Suprapubic skin (tissue), 4 donors: Measurements from ENCODE around the gene KIAA2012. TPM values are rescaled to one million over a fixed set of nuclear protein-coding genes. Genes with fewer than 3 reads are reported as not detected.

Experiments used
- DNase-seq, 2 donors: peaks; one replicate each; pipeline ENCODE4 v3.0.0-alpha.2; 2019; ENCODE audit warnings: low spot score in 2 of 2
- H3K27ac ChIP-seq: fragments of 200-600 bp; sonication (generic); one replicate; pipeline ENCODE4 v1.5.1; 2019
- H3K27me3 ChIP-seq: fragments of 200-600 bp; sonication (generic); one replicate; pipeline ENCODE4 v1.5.1; 2019
- H3K36me3 ChIP-seq: fragments of 200-600 bp; sonication (generic); one replicate; pipeline ENCODE4 v1.5.1; 2019
- H3K4me1 ChIP-seq: fragments of 200-600 bp; sonication (generic); one replicate; pipeline ENCODE4 v1.5.1; 2019
- H3K4me3 ChIP-seq: fragments of 200-600 bp; sonication (generic); one replicate; pipeline ENCODE4 v1.5.1; 2019; ENCODE audit warnings: mild to moderate bottlenecking
- H3K9me3 ChIP-seq: fragments of 200-600 bp; sonication (generic); one replicate; pipeline ENCODE4 v1.5.1; 2019
- CTCF ChIP-seq, 2 donors: fragments of 200-600 bp in 1 of 2; fragments of 450-650 bp in 1 of 2; sonication (generic) in 1 of 2; IDR thresholded peaks; one replicate each; pipeline ENCODE4 v1.5.1; 2016 to 2019; ENCODE audit warnings: antibody characterized with exemption in 2 of 2, mild to moderate bottlenecking in 1 of 2, moderate library complexity in 1 of 2
- EP300 ChIP-seq: sonication (generic); formaldehyde crosslinking; IDR thresholded peaks from one replicate; pipeline ENCODE4 v1.6.1; 2017; ENCODE audit warnings: antibody characterized with exemption
- POLR2A ChIP-seq, 2 donors: fragments of 450-650 bp; IDR thresholded peaks; one replicate each; pipeline ENCODE4 v1.6.1; 2017; ENCODE audit warnings: antibody characterized with exemption in 2 of 2, mild to moderate bottlenecking in 2 of 2, moderate library complexity in 2 of 2
- POLR2AphosphoS5 ChIP-seq, 3 donors: sonication (generic); formaldehyde crosslinking; IDR thresholded peaks; one replicate each; pipeline ENCODE4 v1.6.1; 2017; ENCODE audit warnings: antibody characterized with exemption in 3 of 3
- WGBS: methylation state at CpG from one replicate; pipeline ENCODE4 v1.1.5; 2018; 5-methylcytosine and 5-hydroxymethylcytosine counted together
- total RNA-seq, 4 donors: library from RNA; depleted of rRNA; stranded (reverse); fragments of >200 nt; gene quantifications; one replicate each; pipeline ENCODE4 v1.1.0, GENCODE V29; 2016

Gene KIAA2012
- total RNA-seq, result under 1 TPM in 1 of 4 donors, not detected in 3; 0.16 TPM

DNA sequence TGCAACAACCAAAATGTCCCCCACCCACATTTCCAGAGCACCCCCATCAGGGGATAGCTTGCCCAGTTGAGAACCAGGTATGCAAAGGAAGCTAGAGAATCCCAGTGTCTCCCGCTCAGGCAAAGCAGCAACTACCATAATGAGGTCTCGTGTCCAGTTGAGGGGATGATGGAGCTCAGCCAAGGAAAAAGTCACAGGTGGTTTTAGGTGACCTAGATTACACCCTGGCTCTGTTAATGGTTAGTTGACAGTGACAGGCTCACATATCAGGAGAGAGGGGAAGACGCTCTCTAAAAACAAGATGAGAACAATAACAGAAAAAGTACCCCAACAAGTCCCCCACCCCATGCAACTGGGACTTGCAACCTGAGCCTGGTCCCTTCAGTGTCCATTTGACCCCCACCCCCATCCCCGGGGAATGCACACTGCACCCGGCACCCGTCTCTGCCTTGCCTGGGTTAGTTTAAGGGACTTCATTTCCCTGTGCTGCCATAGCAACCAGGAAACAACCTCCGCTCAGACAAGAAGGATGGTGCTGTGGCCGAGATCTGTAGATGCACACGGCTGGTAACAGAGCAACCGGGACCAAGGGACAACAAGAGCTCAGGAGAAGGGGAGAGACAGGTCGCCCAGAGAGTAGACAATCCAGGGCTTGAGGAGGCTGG, at the start of gene KIAA2012:
KIAA2012 (plus strand) TSS at position 519 of the 665 bp plus-strand sequence. CDS start 373 bp downstream, outside the sequence.
- 80% methylated on average over 11 of the region's 11 CpGs for WGBS
- H3K27ac ChIP-seq, result no peak within 1 kb of the TSS
- no peaks in the 10 kb centered on the region for H3K27me3 ChIP-seq
- H3K9me3 ChIP-seq, result no peaks in the 10 kb centered on the region
- H3K36me3 ChIP-seq, result no peaks in the 10 kb centered on the region
- no peak for TF ChIP-seq POLR2A (IDR thresholded peaks at IDR 0.05)
- no peak for TF ChIP-seq CTCF (IDR thresholded peaks at IDR 0.05)
- no peak for TF ChIP-seq EP300
- no peak for TF ChIP-seq POLR2AphosphoS5 (IDR thresholded peaks at IDR 0.05)
- no peak for DNase-seq
- H3K4me3 ChIP-seq, result no peak within 1 kb of the TSS
- H3K4me1 ChIP-seq, result no peaks in the 10 kb centered on the region

DNA sequence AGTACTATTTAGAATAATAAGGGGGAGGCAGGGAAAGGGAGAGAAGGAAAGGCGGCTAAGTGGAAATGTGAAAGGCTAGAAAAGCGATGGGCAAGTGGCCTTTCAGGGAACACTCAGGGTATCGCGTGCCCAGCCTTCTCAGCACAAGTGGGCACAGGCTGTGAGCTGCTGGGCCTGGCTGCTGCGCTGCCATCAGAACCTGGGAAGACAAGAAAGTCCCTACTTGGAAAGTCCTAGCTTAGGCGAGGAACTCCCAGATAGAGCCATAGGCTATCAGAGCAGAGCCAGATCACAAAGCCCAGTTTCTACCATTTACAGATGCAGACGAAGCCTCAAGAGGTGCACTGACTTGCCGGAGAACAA, 49.2 kb upstream of the KIAA2012 start:
- no peaks in the 10 kb centered on the region for H3K9me3 ChIP-seq
- no peak overlapping the region for H3K4me3 ChIP-seq
- no peaks in the 10 kb centered on the region for H3K27me3 ChIP-seq
- no peak overlapping the region for H3K27ac ChIP-seq
- no peak for TF ChIP-seq POLR2A (IDR thresholded peaks at IDR 0.05)
- TF ChIP-seq CTCF (IDR thresholded peaks at IDR 0.05), result no peak
- TF ChIP-seq POLR2AphosphoS5 (IDR thresholded peaks at IDR 0.05), result no peak
- TF ChIP-seq EP300, result no peak
- no peaks in the 10 kb centered on the region for H3K36me3 ChIP-seq
- 83% methylated on average over 8 of the region's 8 CpGs for WGBS
- DNase-seq, result no peak
- no peaks in the 10 kb centered on the region for H3K4me1 ChIP-seq

DNA sequence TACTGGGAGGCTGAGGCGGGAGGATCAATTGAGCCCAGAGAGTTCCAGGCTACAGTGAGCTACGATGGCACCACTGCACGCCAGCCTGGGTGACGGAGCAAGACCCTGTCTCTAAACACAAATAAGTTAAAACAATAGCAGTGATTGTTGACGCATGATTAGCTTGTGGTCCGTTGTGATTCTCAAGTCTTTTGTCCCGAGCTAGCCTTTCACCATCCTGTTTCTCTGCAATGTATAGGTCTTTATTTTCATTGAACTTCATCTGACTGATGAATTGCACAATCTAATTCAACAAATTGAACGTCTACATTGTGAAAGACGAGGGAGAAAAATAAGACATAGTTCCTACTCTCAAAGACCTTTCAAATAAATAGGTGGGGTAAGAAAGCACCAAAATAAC, 48.2 kb upstream of the KIAA2012 start:
- no peaks in the 10 kb centered on the region for H3K4me1 ChIP-seq
- no peaks in the 10 kb centered on the region for H3K27me3 ChIP-seq
- TF ChIP-seq POLR2AphosphoS5 (IDR thresholded peaks at IDR 0.05) (no peak), EP300 (no peak), POLR2A (IDR thresholded peaks at IDR 0.05) (no peak), CTCF (IDR thresholded peaks at IDR 0.05) (no peak)
- H3K36me3 ChIP-seq, result no peaks in the 10 kb centered on the region
- WGBS, result 86% methylated on average over 9 of the region's 9 CpGs
- H3K4me3 ChIP-seq, result no peak overlapping the region
- DNase-seq, result no peak
- no peak overlapping the region for H3K27ac ChIP-seq
- H3K9me3 ChIP-seq, result no peaks in the 10 kb centered on the region

DNA sequence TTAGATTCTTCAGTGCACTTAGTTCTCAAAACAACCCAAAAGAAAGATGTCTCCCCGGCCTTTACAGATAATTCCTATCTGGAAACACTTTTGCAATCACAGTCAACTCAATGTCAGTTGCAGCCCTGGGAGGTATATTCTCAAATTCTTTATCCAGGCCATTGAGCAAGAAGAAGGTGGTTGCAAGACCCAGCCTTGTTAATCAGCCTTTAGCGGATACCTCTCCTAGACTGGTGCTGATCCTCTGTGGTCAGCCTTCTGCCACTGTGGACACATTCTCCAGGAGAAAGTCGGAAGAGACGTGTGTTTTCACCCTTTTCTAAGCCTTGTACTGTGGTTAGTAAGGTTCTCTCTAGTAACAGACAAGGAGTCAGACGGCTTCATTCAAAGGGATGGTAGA, 47.2 kb upstream of the KIAA2012 start:
- Histone ChIP-seq H3K4me1 (peaks cover 1% of the 10 kb centered on the region), H3K27ac (no peak overlapping the region), H3K9me3 (no peaks in the 10 kb centered on the region), H3K27me3 (no peaks in the 10 kb centered on the region), H3K4me3 (no peak overlapping the region), H3K36me3 (no peaks in the 10 kb centered on the region)
- TF ChIP-seq POLR2A (IDR thresholded peaks at IDR 0.05) (no peak), CTCF (IDR thresholded peaks at IDR 0.05) (no peak), POLR2AphosphoS5 (IDR thresholded peaks at IDR 0.05) (no peak), EP300 (no peak)
- no peak for DNase-seq
- WGBS, result 95% methylated on average over 5 of the region's 5 CpGs

DNA sequence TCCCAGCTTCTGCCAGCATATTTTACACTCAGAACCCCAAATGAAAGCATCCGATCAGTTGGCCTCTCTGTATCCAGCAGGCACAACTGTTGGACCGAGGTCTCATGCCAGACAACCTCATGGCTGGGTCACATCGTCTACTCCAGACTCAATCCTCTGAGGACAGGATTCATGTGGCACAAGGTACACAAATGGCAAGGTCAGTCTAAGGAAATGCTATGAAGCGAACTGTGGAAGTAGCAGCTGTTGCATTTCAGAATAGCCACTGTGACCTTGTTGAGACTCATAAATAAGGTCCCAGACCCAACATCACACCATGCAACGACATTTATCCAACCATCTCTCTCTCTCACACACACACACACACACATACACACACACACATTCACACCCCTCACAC, 46.5 kb upstream of the KIAA2012 start:
- Histone ChIP-seq H3K4me3 (no peak overlapping the region), H3K9me3 (no peaks in the 10 kb centered on the region), H3K4me1 (peaks cover 8% of the 10 kb centered on the region), H3K27ac (no peak overlapping the region), H3K27me3 (no peaks in the 10 kb centered on the region), H3K36me3 (no peaks in the 10 kb centered on the region)
- TF ChIP-seq POLR2AphosphoS5 (IDR thresholded peaks at IDR 0.05) (no peak), EP300 (no peak), CTCF (IDR thresholded peaks at IDR 0.05) (no peak), POLR2A (IDR thresholded peaks at IDR 0.05) (no peak)
- 93% methylated on average over 5 of the region's 5 CpGs for WGBS
- no peak for DNase-seq
